ENCODE data around the gene PAX5.

Gene PAX5

DNA sequence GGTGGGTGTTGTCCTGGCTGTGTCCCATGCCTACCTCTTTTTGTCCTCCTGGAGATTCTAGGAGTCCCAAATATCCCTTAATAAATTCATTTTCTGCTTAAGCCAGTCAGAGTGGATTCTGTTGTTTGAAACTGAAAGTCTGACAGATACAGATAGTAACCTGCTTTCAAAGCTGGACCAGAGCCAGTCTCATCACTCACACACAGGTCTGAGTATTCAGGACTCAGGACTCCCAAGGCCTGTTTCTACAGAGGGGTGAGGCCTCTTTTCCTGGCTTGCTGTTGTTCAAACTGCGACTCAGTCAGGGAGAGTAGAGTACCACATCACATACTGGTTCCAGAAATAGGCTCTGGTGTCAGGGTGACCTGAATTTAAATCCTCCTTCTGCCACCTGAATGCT lies 190.1 kb downstream of the PAX5 start (continued):
- TF ChIP-seq, protein P1, sequence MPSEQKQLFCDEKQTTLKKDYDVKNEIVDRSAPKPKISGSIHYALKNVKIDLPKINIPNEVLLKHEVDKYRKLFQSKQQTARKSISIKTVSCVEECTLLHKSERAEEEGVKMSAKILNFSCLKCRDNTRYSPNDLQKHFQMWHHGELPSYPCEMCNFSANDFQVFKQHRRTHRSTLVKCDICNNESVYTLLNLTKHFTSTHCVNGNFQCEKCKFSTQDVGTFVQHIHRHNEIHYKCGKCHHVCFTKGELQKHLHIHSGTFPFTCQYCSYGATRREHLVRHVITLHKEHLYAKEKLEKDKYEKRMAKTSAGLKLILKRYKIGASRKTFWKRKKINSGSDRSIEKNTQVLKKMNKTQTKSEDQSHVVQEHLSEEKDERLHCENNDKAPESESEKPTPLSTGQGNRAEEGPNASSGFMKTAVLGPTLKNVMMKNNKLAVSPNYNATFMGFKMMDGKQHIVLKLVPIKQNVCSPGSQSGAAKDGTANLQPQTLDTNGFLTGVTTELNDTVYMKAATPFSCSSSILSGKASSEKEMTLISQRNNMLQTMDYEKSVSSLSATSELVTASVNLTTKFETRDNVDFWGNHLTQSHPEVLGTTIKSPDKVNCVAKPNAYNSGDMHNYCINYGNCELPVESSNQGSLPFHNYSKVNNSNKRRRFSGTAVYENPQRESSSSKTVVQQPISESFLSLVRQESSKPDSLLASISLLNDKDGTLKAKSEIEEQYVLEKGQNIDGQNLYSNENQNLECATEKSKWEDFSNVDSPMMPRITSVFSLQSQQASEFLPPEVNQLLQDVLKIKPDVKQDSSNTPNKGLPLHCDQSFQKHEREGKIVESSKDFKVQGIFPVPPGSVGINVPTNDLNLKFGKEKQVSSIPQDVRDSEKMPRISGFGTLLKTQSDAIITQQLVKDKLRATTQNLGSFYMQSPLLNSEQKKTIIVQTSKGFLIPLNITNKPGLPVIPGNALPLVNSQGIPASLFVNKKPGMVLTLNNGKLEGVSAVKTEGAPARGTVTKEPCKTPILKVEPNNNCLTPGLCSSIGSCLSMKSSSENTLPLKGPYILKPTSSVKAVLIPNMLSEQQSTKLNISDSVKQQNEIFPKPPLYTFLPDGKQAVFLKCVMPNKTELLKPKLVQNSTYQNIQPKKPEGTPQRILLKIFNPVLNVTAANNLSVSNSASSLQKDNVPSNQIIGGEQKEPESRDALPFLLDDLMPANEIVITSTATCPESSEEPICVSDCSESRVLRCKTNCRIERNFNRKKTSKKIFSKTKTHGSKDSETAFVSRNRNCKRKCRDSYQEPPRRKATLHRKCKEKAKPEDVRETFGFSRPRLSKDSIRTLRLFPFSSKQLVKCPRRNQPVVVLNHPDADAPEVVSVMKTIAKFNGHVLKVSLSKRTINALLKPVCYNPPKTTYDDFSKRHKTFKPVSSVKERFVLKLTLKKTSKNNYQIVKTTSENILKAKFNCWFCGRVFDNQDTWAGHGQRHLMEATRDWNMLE (tag by site-specific recombination; conservative IDR thresholded peaks at IDR 0.05; ENCODE audit: low read depth) = no peak
- TF ChIP-seq ZFP69B (tag by site-specific recombination; IDR thresholded peaks at IDR 0.05) (no peak), OSR2 (tag by site-specific recombination; IDR thresholded peaks at IDR 0.05) (no peak), EGR2 (tag by site-specific recombination; IDR thresholded peaks at IDR 0.05; ENCODE audit: low read depth) (no peak), ZNF19 (tag by site-specific recombination; IDR thresholded peaks at IDR 0.05; ENCODE audit: low read depth) (no peak), PRDM1 (tag by site-specific recombination; IDR thresholded peaks at IDR 0.05) (no peak), ZFP3 (tag by site-specific recombination; IDR thresholded peaks at IDR 0.05; ENCODE audit: low read depth) (no peak)
- TF ChIP-seq, protein P2, sequence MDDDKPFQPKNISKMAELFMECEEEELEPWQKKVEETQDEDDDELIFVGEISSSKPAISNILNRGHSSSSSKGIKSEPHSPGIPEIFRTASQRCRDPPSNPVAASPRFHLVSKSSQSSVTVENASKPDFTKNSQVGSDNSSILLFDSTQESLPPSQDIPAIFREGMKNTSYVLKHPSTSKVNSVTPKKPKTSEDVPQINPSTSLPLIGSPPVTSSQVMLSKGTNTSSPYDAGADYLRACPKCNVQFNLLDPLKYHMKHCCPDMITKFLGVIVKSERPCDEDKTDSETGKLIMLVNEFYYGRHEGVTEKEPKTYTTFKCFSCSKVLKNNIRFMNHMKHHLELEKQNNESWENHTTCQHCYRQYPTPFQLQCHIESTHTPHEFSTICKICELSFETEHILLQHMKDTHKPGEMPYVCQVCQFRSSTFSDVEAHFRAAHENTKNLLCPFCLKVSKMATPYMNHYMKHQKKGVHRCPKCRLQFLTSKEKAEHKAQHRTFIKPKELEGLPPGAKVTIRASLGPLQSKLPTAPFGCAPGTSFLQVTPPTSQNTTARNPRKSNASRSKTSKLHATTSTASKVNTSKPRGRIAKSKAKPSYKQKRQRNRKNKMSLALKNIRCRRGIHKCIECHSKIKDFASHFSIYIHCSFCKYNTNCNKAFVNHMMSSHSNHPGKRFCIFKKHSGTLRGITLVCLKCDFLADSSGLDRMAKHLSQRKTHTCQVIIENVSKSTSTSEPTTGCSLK (tag by site-specific recombination; IDR thresholded peaks at IDR 0.05) = no peak

DNA sequence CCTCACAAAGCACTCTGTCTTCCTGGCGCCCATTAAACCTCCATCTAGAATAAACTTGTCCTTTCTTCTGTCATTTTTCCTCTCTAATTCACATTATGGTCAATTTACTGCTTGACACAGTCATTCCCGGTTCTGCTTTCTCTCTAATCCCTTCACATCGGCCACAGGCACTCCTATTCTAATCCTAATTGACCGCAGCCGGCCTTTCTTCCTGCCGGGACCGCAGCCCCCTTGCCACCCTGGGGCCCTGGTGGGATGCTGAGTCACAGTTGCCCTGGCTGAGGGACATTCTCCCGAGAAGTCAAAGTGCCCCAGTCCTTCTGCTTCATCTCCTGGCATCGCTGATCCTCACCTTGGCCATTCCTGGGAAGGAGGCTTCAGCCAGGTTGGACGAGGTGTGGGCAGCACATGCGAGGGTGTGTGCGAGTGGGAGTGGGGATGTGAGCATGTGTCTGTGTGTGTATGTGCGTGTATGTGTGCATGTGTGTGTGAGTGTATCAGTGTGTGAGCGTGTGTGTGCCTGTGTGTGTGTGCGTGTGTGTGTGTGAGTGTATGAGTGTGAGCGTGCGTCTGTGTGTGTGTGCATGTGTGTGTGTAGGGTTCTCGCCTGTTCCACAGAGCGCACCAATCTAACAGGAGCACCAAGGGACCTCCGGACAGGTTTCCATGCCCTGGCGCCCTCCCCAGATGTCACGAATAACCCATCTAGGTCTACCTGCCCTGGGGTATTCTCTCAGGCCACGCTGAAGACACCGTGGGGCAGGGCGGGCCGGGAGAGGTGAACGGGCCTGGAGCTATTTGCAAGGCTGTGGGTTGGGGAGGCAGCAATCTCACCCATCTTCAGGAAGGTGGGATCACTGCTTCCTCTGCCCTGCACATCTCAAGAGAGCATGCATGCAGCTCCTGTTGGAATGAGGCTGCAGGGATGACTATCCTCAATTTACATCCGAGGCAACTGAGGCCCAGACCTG lies 191.2 kb downstream of the PAX5 start:
- ChIA-PET CTCF (no interaction called here), POLR2A (no interaction called here)
- no peaks in the 10 kb centered on the region for H3K9me3 ChIP-seq (ENCODE audit: control insufficient read depth, insufficient read depth, low read depth, low read length)
- no peak overlapping the region for H3K27ac ChIP-seq (ENCODE audit: extremely low read depth, low read depth, low read length)
- H3K4me3 ChIP-seq (ENCODE audit: low read depth, low read length) = no peak overlapping the region
- H3K4me1 ChIP-seq (ENCODE audit: control insufficient read depth, insufficient read depth, low read length) = no peaks in the 10 kb centered on the region
- no peaks in the 10 kb centered on the region for H3K36me3 ChIP-seq (ENCODE audit: control insufficient read depth in 2 of 2, insufficient read depth in 1 of 2, low read length in 2 of 2)
- TF ChIP-seq ZNF423 (tag by site-specific recombination; IDR thresholded peaks at IDR 0.05) = no peak
- TF ChIP-seq ZSCAN4 (tag by site-specific recombination; IDR thresholded peaks at IDR 0.05) = peak; percentile 67
- peak; percentile 88 for TF ChIP-seq ZFHX2 (tag by site-specific recombination; conservative IDR thresholded peaks at IDR 0.05)
- TF ChIP-seq EGR2 (tag by site-specific recombination; IDR thresholded peaks at IDR 0.05; ENCODE audit: low read depth) = peak; percentile 84
- no peak for TF ChIP-seq REPIN1 (tag by site-specific recombination; IDR thresholded peaks at IDR 0.05; ENCODE audit: low read depth)
- TF ChIP-seq SCRT2 (tag by site-specific recombination; IDR thresholded peaks at IDR 0.05) = no peak
- TF ChIP-seq ZNF747 (tag by site-specific recombination; IDR thresholded peaks at IDR 0.05) = no peak
- TF ChIP-seq ZBTB21 (tag by site-specific recombination; IDR thresholded peaks at IDR 0.05) = no peak

All from HEK293 (cell line).